ENCODE results near the gene CCDC181. TPM values are rescaled to one million over a fixed set of nuclear protein-coding genes. Genes with fewer than 3 reads are reported as not detected.

Gene CCDC181
- polyA plus RNA-seq, 1 of the 3 experiments (the other 2 are of a cell fraction), result 1.2 TPM

- no peak for TF ChIP-seq IRF3 (IDR thresholded peaks at IDR 0.05; ENCODE audit: low read depth, low read length)
- no peak for TF ChIP-seq RAD21 (IDR thresholded peaks at IDR 0.05; ENCODE audit: low read length)
- TF ChIP-seq EZH2phosphoT487 (IDR thresholded peaks at IDR 0.05; ENCODE audit: borderline replicate concordance, low read depth), result no peak
- TF ChIP-seq FOXM1 (IDR thresholded peaks at IDR 0.05; ENCODE audit: low read depth), result no peak
- TF ChIP-seq TCF12 (IDR thresholded peaks at IDR 0.05), result no peak
- TF ChIP-seq PBX3 (IDR thresholded peaks at IDR 0.05), result no peak
- no peak for TF ChIP-seq ZBTB33 (IDR thresholded peaks at IDR 0.05; ENCODE audit: borderline replicate concordance, low read depth)
- TF ChIP-seq MXI1 (IDR thresholded peaks at IDR 0.05; ENCODE audit: low read depth, low read length), result no peak
- TF ChIP-seq POLR2AphosphoS5 (IDR thresholded peaks at IDR 0.05; ENCODE audit: low read depth, low read length), result no peak
Measured at GRCh38 chr1:169443923-169444322, 16.6 kb upstream of the CCDC181 start (continued).

GRCh38 chr1:169426174-169426705, 1.0 kb downstream of the CCDC181 start:
- ChIA-PET CTCF (interaction anchor here (0.9 to 1.2 kb wide), 2 partner anchors 63 to 1084 kb away, joined by 3 to 4 read pairs; no protein-coding TSS in a partner anchor), POLR2A (interaction anchor here (1.6 kb wide), 1 partner anchor 60 kb away, joined by 7 read pairs; the partner anchor contains the start of gene SLC19A2)
- Histone ChIP-seq H2AFZ (ENCODE audit: low read depth) (peak overlapping the region; percentile 99), H3K9me3 (no peaks in the 10 kb centered on the region), H3K9me2 (no peaks in the 10 kb centered on the region), H3K4me3 (ENCODE audit: low read depth in 2 of 2, low read length in 1 of 2) (peak overlapping the region; percentile 77 to 94), H3K36me3 (replicated peaks in 1 of 2; ENCODE audit: control insufficient read depth in 1 of 2, insufficient read depth in 2 of 2, low read length in 1 of 2) (peaks cover 0 to 20% of the 10 kb centered on the region in 2 experiments), H3K27me3 (ENCODE audit: insufficient read depth) (no peaks in the 10 kb centered on the region), H3K4me2 (peak overlapping the region; percentile 76), H4K20me1 (ENCODE audit: insufficient read depth) (no peaks in the 10 kb centered on the region), H3K79me2 (ENCODE audit: insufficient read depth) (no peaks in the 10 kb centered on the region; the same call in 1 of the 2 replicates), H3K27ac (ENCODE audit: low read depth in 2 of 2, low read length in 1 of 2) (no peak overlapping the region), H3K4me1 (ENCODE audit: control insufficient read depth in 1 of 2, insufficient read depth in 2 of 2, low read depth in 1 of 2, low read length in 1 of 2) (peaks cover 0 to 4% of the 10 kb centered on the region in 2 experiments; a peak in 1 of 4 replicates), H3F3A (replicated peaks; ENCODE audit: insufficient read depth) (no peaks in the 10 kb centered on the region), H3K9ac (0 out of 2 replicates have a peak overlapping the region, but pooled peaks have one; percentile 53)
- TF ChIP-seq NFIC (IDR thresholded peaks at IDR 0.05; ENCODE audit: borderline replicate concordance) (no peak), MAX (IDR thresholded peaks at IDR 0.05; ENCODE audit: low read depth) (no peak), TAF1 (IDR thresholded peaks at IDR 0.05; ENCODE audit: borderline replicate concordance, low read depth, low read length) (no peak), YY1 (IDR thresholded peaks at IDR 0.05; ENCODE audit: low read depth) (no peak), TEAD4 (IDR thresholded peaks at IDR 0.05; ENCODE audit: borderline replicate concordance, insufficient read depth) (no peak), MXI1 (IDR thresholded peaks at IDR 0.05; ENCODE audit: low read depth, low read length) (no peak), IRF3 (IDR thresholded peaks at IDR 0.05; ENCODE audit: low read depth, low read length) (no peak), CHD2 (IDR thresholded peaks at IDR 0.05; ENCODE audit: low read length, partially characterized antibody) (no peak), USF2 (IDR thresholded peaks at IDR 0.05; ENCODE audit: borderline replicate concordance, low read depth, low read length) (no peak), RAD21 (IDR thresholded peaks at IDR 0.05; ENCODE audit: low read length) (no peak)
- DNase-seq, result no peak
- 20% methylated on average over 6 of the region's 6 CpGs for WGBS (ENCODE audit: low lambda C conversion rate)

Measured in SK-N-SH (cell line).